ENCODE results near the gene SUPT3H.

Gene SUPT3H

DNA sequence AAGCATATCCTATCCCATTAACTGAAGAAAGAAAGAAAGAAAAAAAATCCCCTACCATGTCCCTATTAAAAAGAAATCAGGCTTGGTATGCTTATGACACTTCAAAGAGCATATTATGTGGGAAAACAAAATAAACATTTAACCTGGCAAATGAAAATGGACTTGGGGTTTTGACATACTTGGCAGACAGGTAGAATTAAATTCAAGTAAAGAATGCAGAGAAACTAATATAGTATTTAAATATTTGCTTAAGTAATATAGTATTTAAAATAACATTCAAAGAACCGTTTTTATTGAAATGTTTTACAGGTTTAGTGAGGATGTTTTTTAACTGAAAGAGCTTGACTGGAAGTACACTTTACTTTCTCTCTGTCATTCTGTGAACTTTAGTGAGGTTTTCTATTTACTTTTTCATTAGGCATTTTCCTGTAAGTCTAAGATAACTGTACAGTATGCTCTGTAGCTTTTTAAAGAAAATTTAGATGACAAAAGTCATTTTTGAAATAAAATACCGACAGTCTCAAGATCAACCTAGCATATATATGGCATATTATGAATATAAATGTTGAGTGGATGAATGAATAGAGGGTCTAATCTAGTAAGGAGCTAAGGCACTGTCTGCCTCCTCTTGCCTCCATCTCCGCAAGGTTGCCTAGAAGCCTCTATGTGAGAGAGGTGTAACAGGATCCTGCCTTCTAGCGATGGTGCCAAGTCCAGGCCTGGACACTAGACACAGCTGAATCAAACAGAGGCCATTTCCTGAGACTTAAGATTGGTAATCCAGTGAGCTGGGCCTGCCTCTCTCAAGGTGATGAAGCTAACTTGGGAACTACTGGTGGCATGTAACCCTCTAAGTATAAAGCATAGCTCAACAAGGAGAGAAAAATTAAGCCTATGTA lies 394.0 kb downstream of the SUPT3H start:
- no peak for DNase-seq

DNA sequence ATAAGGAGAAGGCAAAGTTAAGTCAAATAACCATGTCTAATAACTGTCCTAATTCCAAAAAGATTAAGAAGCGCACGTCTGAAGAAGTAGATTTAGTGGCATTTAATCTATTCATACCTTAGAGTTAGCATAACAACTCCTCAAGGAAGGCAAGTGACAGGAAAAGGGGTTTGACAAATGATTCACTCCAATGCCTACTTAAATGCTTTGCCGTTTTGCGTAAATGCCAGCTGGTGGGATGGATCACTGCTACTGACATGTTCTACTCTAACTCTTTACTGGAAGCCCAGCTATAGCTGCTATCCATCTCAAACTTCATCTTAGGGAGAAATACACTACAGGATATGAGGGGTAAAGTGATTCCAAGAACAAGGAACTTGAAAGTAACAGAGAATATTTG lies 396.9 kb downstream of the SUPT3H start:
- DNase-seq = no peak

DNA sequence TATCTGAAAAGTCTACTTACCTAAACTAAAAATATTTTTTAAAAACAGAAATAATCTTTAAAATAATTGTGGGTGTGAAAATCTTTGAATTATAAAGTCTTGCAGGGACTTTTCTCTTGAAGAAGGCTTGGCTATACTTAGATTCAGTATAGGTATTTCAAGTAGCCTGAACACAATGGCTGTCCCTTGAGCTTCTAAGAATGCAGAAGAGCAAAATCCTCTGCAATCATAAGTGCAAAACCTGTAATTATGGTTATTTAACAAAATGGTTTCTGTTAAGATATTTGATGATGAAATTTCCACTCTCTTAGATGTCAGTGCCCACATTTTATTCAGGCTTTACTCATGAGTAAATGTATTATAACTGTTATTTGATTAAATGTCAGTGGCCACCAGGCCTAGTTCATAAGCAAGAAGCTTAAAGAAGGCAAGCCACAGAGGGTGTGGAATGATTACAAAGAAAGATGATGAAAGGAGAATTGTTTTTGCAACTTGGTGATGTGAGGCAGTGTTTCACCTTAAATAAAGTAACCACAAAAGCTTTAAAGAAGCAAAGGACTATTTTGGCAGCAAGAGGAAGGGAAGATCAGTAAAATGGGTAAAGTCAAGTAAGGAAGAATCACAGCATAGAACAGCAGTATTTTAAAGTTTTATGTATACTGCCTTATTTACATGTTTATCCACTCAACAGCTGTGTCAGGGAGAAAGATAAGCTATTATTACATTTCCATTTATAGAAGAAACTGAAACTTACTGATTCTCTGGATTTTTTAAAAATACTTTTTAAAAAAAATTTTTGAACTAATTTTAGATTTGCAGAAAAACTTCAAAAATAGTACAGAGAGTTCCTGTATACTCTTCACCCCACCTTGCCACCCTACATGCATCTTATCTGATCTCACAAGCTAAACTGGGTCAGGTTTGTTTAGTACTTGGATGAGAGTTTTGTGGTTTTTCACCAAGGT lies 400.8 kb downstream of the SUPT3H start:
- DNase-seq = no peak

DNA sequence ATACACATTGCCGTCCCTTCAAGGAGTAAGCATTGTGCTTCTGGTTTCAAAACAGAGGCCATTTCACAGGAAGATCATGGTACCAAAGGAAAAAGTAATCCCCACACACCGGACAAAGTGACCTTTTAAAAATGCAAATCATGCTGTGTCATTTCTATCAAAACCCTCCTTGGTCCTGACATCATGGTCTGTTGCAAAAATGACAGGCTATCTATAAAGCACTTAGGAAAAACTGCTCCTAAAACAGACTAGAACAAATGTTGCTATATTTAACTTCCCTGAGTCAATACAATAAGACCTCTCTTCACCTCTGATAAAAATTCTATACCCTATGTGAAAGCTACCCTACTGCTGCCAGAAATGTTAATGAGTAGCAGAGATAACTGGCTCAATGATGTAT lies 403.2 kb downstream of the SUPT3H start:
- DNase-seq = no peak

DNA sequence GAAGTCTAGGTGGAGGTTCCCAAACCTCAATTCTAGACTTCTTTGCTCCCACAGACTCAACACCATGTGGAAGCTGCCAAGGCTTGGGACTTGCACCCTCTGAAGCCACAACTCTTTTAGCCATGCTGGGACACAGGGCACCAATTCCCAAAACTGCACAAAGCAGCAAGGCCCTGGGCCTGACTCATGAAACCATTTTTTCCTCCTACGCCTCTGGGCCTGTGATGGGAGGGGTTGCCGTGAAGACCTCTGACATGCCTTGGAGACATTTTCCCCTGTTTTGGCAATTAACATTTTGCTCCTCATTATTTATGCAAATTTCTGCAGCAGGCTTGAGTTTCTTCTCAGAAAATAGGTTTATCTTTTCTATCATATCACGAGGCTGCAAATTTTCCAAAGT lies 405.0 kb downstream of the SUPT3H start:
- no peak for DNase-seq

DNA sequence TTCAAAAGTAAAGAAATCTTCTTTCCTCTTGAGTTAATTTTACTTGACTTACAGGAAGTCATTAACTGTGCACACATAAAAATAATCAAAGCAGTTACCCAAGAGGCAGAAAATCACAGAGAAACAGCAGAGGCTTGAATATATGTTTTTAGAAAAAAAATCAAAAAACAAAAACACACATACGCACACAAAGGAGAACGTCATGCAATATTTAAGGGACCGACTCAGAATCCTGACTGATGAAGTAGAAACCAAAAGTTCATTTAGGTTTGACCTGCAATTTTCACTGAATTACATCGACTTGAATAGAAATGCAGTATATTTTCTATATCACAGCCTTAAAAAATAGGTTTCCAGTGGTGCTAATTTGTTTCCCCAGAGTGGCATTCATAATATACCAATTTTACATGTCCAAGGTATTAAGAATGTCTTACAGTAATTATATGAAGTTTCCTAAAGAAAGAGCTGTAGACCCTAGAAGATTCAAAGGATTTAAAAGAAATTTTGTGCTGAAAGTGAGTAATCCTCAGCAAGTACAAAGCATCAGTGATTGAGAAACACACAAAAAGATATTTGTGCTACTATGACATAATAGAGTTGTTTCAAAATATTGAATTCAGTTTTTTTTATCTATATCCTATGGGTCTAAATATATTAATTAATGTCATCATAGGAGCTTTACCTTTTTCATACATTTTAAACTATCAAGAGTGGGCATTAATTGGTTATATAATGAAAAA lies 408.1 kb downstream of the SUPT3H start:
- DNase-seq = no peak

DNA sequence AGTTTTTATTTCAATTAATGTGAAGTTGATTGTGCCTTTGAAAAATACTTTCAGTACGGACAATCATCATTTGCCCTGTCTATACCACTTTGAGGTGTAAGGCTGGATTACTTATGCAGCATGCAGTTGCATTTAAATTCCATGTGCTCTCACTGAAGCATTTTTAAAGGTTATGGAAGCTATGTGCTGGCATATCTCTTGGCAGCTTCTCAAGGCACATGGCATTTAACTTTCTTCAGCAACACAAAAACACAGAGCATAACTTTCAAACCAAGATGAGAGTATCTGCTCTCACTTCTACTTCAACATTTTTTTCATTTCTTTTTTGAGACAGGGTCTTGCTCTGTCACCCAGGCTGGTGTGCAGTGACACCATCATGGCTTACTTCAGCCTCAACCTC lies 410.3 kb downstream of the SUPT3H start:
- DNase-seq = no peak

DNA sequence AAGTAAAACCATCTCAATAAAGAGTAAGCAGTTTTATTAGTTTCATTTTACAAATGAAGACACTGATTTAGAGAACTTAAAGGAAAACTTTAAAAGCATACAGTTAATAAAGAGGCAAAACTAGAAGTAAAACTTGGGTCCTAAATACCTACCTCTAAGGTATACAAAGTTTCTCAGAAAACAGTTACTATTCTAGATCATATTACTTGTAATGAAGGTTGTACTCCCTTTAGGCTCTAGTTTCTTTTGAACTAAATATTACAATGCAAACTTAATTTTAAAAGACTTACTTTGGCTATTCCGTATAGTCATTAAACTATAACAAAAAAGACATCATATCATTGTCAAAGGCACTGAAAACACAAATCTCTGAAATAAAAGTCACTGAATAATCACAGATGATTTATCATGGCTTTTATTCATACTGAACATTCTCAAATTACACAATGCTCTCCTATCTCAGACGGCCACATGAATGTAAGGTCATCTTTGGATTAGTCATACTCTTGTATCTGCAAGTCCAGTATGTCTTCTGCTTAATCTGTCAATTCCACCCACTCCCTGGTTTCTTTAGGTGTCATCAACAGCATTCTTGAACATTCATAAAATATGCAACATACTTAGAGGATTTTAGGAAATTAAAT lies 411.2 kb downstream of the SUPT3H start:
- no peak for DNase-seq

DNA sequence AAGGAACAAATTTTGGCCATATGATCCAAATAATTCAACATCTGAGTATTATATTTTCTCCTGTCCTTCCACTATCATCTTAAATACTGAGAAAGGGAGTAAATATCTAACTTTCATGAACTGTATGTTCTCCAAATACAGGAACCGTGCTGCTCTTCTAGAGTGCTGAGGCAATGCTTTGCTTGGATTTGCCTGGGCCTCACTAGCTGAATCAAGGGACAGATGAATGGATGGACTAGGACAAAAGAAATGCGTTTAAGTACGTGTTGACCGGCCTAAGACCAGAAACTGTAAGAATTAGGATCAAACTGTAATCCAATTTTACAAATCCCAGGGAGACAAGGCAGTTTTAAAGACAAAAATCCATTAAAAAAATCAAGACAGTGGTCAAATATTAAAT lies 412.0 kb downstream of the SUPT3H start:
- no peak for DNase-seq

DNA sequence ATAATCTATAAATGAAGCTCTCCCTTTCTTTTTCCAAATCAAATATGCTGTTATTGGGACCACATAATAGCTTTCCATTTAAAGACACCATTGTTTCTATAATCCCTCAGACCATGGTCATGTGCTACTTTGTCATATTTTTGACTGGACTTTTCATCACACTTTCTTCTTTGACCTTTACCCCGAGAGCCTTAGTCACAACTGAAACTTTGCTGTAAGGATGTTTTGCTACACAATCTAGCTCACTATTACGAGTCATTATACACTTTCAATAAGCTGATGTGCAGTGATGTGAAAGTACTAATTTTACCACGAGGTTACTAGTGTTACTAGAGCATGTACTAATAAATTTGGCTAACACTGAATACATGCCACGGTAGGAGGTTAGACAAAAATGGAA lies 416.8 kb downstream of the SUPT3H start:
- DNase-seq = no peak

DNA sequence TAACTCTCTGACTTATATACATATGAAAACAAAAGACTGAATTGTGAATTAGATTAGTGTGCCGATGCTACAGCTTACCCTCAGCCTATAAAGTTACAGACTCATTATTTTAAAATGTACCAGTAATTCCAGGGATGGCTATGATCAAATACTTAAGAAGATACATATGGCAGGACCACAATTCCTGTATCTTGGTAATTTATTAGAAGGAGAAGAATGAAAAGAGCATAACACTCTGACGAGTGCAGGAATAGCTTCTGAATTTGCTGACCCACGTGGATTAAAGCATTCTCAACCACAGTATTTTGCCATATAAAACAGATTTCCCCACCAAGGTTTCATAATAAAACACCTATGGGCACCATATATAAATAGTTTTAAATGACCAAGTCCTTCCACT lies 418.1 kb downstream of the SUPT3H start:
- DNase-seq = no peak

DNA sequence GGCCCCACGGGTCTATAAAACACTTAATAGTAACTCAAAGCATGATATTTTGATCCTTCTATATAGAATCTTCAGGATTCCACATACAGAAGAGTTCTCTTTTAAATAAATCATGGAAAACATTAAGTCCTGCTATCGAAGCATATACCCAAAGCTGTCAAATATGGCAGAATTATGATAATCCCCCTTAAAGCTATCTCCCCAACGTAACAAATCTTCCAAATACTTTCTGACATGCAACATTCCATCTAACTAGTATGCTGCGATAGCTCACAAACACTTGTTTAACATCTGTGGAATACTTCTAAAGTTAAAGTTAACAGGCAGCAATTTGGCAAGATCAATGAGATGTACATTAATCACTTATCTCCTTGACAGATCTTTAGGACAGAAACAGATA lies 420.6 kb downstream of the SUPT3H start:
- no peak for DNase-seq

DNA sequence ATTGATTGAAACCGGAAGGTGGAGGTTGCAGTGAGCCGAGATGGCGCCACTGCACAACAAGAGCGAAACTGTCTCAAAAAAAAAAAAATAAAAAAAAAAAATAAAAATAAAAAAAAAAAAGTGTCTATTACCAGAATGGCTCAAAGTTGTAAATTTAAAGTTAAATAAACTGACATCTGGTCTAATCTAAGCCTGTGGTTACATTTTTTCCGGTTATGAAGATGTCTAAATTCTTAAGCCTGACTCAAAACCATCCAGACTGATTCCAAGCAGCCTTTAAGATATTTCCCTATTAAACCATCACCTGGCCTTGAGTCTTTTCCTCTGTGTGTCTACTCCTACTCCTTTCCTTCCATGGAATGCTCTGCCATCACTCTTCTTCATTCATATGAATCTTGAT lies 421.3 kb downstream of the SUPT3H start:
- no peak for DNase-seq

DNA sequence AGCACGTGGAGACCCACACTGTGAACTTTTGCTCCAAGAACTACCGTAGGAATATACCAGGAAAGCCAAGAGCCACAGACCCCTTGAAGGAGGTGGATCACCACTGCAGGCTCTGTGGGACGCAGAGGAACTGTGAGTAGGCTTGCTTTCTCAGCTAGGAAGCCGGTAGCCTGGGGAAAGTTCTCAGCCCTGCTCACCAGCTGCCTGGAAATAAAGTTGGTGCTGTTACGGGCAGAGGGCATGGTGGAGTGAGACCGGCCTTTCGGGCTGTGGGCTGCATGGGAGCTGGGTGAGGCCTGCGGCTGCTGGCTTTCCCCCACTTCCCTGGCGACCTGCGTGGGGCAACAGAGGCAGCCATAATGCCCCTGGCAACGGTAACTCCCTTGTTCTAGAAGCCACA lies 422.6 kb downstream of the SUPT3H start:
- DNase-seq = no peak

DNA sequence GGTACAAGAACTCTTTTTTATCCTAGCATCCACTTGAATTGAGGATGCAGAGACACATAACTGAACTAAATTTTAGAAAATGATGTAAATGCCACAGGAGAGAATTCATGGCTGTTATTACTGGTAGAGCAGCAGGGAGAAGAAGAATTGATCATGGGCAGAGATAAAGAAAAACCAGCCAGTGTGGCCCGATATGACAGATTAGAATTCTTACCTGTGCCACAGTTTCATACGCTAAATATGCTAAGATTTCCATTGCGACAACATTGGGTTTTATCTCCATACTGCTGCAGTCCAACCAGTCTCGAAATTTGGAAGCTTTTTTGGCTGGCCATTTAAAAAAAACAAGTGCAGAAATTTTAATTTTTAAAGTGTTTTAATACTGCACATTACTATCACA lies 423.5 kb downstream of the SUPT3H start:
- no peak for DNase-seq

DNA sequence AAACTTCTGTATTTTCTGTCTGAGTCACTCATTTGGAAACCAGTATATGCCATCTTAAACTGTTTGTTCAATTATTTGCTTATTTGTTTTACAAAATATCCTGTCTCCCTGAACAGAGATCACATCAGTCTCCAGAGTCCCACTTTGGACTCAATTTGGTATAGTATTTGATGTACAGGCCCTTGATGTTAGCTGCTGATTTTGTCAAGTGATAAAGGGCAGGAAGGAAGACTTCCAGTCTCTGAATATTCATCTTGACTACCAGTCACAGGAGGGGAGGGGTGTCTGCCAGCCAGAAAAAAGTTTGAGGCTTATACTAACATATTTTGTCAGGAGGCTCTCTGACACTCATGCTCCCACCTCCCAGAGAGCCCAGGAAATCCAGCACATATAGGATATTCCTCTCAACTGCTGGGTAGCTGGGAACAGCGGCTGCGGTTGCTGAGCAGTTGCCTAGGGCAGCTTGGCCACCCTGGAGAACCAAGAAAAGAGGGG lies 426.4 kb downstream of the SUPT3H start:
- DNase-seq = no peak

DNA sequence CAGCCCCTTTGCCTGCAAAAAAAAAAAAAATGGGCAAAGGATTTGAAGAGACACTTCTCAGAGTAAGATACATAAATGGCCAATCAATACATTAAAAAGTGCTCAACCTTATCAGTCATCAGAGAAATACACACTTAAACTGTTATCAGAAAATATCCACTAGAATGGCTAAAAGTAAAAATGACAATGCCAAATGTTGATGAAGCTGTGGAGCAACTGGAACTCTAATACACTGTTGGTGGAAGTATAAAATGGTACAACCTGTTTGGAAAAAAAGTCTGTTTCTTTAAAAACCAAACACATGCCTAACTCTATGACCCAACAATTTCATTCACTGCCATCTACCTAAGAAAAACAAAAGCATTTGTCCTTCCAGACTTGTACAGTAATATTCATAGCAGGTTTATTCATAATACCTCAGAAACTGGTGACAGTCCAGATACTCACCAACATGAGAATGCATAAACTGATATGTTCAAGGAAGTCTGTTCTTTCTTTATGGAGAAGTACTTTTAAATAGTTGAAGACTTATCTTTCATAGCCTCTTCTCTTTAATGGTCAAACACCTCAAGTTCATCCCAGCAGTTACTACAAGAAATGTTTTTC lies 428.0 kb downstream of the SUPT3H start:
- DNase-seq = no peak

DNA sequence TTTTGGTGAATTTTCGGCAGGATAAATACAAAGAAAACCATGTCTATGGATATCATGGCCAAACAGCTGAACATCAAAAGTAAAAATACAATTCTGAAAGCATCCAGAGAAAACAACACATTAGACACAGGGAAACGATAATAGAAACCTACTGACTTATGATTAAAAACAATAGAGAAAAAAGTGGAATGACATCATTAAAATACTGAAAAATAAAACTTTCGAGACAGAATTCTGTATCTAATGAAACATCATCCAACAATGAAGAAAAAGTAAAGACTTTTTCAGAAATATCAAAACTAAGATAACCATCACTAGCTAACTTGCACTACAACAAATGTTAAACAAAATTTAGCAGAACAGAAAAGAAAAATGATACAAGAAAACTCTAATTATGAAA lies 434.2 kb downstream of the SUPT3H start:
- no peak for DNase-seq

DNA sequence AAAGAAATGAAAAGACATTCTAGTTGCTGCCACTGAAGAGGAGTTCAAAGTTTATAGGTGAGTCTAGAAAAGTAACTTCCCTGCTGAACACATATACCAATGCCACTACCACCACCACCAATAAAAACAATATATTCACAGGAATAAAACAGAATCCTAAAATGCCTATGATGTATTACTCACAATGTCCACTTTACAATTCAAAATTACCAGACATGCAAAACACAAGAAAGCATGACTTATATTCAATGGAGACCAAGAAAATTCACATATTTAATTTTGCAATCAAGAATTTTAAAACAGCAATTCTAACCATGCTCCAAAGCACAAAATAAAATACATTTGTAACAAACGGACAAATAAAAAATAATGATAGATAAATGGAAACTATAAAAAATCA lies 434.9 kb downstream of the SUPT3H start:
- no peak for DNase-seq

DNA sequence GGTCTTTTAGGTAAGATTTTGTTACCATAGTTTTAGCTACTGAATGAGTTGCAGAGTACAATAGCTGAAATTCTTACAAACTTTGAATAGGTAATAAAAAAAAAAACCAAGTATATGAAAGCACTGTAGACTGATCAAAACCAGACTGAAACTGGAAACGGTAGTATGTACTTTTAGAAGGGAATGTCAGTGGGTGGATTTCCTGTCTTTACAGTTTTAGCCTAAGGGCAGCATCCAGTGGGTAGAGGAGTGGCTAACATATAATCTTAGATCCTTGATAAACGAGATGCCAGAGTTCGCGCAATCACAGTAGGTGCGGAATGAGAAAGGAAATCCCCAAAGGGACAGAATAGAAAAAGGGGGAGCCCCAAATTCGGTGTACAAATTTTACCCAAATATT lies 435.5 kb downstream of the SUPT3H start:
- no peak for DNase-seq

DNA sequence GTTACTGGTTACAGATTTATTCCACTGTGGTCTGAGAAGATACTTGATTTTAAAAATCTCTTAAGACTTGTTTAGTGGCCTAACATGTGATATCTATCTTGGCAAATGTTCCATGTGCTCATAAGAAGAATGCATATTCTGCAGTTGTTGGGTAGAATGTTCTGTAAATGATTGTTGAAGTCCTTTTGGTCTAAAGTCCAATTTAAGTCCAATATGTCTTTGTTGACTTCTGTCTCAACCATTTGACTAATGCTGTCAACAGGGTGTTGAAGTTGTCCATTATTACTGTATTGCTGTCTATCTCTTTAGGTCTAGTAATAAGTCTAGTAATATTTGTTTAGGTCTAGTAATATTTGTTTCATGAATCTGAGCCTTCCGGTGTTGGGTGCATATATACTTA lies 437.4 kb downstream of the SUPT3H start:
- no peak for DNase-seq

DNA sequence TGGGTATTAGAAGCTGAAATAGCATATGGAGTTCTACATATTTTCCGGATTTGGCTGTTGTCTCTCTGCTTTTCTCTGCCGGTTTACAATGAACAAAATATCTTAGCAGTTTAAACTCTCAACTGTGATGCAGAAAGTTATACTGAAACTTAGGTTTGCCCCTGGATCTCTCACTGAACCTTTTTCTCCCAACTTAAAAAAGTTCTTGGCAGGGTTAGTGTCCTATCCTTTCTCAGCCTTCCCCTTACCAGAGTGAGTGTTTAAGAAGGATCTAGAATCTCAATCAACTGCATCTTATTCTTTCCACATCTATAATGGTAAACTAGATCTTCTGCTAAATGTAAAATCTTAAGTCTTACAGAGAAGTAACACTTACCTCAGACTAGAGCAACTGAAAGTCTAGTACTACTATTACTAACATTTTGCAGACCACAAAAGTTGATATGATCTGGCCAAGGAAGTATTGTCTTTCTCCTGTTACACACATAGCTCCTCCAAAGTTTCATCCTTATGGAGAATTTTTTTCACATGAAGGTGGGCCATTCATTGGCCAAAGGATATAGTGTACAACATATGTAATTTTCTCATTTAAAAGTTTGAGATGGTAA lies 441.9 kb downstream of the SUPT3H start:
- DNase-seq = no peak
